ENCODE data around the gene MPG. TPM values are rescaled to one million over a fixed set of nuclear protein-coding genes. Genes with fewer than 3 reads are reported as not detected.

MPG gene
- total RNA-seq, 1 experiment from 2014 or later = 62.8 TPM

DNA sequence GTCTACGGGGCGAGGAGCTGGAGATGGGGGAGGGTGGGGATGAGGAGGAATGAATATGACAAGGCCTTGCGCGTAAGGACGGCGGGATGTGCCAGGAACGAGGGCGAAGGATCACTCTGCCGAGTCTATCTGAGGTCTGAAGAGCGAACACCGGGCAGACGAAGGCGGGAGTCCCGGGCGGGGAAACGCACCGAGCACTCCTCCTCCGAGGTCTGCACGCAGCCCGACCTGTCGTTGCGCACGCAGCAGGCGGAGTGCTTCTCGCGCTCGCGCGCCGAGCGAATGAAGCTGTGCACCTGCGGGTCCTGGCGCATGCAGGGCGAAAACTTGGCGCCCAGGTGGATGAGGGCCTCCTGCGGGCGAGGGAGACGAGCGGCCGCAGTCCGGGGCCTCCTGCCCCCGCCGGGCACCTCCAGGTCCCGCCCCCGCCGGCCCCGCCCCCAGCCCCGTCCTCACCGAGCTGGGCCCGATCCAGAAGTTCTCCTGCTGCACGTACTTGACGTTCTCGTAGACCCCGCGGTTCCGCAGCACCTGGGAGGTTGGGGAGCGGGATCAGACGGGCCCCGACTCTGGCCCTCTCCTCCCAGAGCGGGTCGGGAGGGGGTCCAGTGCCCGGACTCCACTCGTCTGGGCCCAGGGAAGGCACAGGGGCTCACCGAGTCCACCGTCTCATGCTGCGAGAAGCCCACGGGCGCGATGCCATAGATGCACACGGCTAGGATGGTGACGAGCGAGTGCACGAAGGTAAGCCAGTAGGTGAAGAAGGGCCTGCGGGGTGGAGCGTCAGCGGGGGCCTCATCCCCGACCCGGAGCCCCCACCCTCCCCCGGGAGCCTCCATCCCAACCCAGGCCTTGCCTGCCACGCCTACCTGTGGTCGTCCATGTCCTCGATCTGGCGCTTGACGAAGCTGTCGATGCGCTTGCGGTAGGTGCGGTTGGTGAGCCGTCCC, 16.8 kb upstream of the MPG start:
- CTCF ChIA-PET = interaction anchor here (0.7 to 1.8 kb wide), 2 partner anchors 46 to 296 kb away, joined by 4 to 5 read pairs; no protein-coding TSS in a partner anchor
- no peaks in the 10 kb centered on the region for H3K27me3 Mint-ChIP-seq (ENCODE audit: insufficient read depth, unreplicated experiment)
- POLR2A ChIA-PET = no interaction called here
- no peak overlapping the region for H3K4me3 Mint-ChIP-seq (ENCODE audit: unreplicated experiment)
- DNase-seq (ENCODE audit: unreplicated experiment) = no peak
- H3K36me3 Mint-ChIP-seq (ENCODE audit: insufficient read depth, unreplicated experiment) = peaks cover 31% of the 10 kb centered on the region
- H3K4me1 Mint-ChIP-seq (ENCODE audit: insufficient read depth, unreplicated experiment) = no peaks in the 10 kb centered on the region
- intact Hi-C loops (cut with micrococcal nuclease) = no loop called here
- no peak overlapping the region for H3K27ac Mint-ChIP-seq (ENCODE audit: low read depth, unreplicated experiment)
- H3K9me3 Mint-ChIP-seq (ENCODE audit: unreplicated experiment) = no peaks in the 10 kb centered on the region
- TF ChIP-seq, protein P1, sequence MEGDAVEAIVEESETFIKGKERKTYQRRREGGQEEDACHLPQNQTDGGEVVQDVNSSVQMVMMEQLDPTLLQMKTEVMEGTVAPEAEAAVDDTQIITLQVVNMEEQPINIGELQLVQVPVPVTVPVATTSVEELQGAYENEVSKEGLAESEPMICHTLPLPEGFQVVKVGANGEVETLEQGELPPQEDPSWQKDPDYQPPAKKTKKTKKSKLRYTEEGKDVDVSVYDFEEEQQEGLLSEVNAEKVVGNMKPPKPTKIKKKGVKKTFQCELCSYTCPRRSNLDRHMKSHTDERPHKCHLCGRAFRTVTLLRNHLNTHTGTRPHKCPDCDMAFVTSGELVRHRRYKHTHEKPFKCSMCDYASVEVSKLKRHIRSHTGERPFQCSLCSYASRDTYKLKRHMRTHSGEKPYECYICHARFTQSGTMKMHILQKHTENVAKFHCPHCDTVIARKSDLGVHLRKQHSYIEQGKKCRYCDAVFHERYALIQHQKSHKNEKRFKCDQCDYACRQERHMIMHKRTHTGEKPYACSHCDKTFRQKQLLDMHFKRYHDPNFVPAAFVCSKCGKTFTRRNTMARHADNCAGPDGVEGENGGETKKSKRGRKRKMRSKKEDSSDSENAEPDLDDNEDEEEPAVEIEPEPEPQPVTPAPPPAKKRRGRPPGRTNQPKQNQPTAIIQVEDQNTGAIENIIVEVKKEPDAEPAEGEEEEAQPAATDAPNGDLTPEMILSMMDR (IDR thresholded peaks at IDR 0.05; ENCODE audit: unreplicated experiment) = no peak
- no TSS peak for BruUV-seq (replicated peaks)

DNA sequence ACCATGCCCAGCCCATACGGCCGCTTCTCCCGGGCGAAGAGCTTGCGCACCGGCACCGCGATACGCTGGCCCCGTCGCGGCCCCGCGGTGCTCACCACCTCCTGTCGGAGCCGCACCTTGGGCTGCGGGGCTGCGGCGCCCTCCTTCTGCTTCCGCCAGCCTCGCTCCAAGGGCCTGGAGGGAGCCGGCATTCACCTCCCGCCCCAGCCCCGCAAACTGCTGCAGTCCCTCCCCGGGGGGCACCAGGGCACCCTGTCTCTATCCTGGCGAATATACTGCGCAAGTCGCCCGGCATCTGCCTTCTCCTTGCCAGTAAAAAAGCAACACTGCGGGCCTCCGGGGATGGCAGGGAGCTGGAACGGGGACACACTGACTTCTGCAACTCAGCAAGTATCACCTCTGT, 16.1 kb upstream of the MPG start:
- DNase-seq (ENCODE audit: unreplicated experiment) = no peak
- no peak overlapping the region for H3K27ac Mint-ChIP-seq (ENCODE audit: low read depth, unreplicated experiment)
- intact Hi-C loops (cut with micrococcal nuclease) = no loop called here
- no peaks in the 10 kb centered on the region for H3K9me3 Mint-ChIP-seq (ENCODE audit: unreplicated experiment)
- CTCF ChIA-PET = interaction anchor here (0.7 to 1.4 kb wide), 2 partner anchors 19 to 35 kb away, joined by 4 to 10 read pairs; no protein-coding TSS in a partner anchor
- peaks cover 28% of the 10 kb centered on the region for H3K36me3 Mint-ChIP-seq (ENCODE audit: insufficient read depth, unreplicated experiment)
- TF ChIP-seq, protein P1 (IDR thresholded peaks at IDR 0.05; ENCODE audit: unreplicated experiment) = no peak
- no TSS peak for BruUV-seq (replicated peaks)
- POLR2A ChIA-PET = no interaction called here
- no peaks in the 10 kb centered on the region for H3K27me3 Mint-ChIP-seq (ENCODE audit: insufficient read depth, unreplicated experiment)
- no peaks in the 10 kb centered on the region for H3K4me1 Mint-ChIP-seq (ENCODE audit: insufficient read depth, unreplicated experiment)
- no peak overlapping the region for H3K4me3 Mint-ChIP-seq (ENCODE audit: unreplicated experiment)

DNA sequence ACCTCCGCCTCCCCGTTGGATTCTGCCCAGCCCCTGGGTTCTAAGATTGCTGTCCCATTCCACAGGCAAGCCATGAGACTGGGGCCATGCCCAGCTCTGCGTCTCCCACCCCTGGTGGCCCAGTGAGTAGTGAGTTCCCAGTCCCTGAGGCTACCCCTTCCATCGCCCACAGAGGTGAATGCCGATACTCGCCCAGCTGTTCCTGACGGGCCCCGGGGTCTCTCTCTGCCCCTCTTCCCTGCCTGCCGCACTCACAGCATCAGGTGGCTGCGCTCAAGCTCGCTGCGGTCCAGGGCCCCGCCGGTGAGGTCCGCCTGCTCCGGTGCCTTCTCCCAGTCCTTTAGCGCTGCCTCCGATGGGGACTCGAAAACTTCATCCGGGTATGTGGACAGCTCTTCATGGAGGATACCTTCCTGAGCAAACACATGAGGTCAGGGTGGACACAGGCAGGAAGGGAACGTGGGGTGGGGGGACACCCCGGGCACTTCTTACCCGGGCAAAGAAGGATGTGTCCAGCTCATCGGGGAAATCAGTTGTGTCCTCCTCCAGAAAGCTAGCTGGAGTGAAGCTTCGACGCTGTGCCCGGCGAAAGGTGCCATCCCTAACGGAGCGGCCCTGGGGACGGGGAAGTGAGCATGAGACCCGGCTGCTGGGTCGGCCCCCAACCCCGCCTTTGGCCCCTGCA, 15.6 kb upstream of the MPG start:
- Mint-ChIP-seq H3K4me1 (ENCODE audit: insufficient read depth, unreplicated experiment) (no peaks in the 10 kb centered on the region), H3K4me3 (ENCODE audit: unreplicated experiment) (no peak overlapping the region), H3K27ac (ENCODE audit: low read depth, unreplicated experiment) (no peak overlapping the region), H3K9me3 (ENCODE audit: unreplicated experiment) (no peaks in the 10 kb centered on the region), H3K27me3 (ENCODE audit: insufficient read depth, unreplicated experiment) (no peaks in the 10 kb centered on the region), H3K36me3 (ENCODE audit: insufficient read depth, unreplicated experiment) (peaks cover 28% of the 10 kb centered on the region)
- TF ChIP-seq, protein P1 (IDR thresholded peaks at IDR 0.05; ENCODE audit: unreplicated experiment) = no peak
- ChIA-PET CTCF (interaction anchor here (0.6 to 1.4 kb wide), 4 partner anchors 9 to 153 kb away, joined by 3 to 10 read pairs (median 4); no protein-coding TSS in a partner anchor), POLR2A (interaction anchor here (1.6 kb wide), 1 partner anchor 9 kb away, joined by 4 read pairs; the partner anchor contains the start of genes POLR3K and SNRNP25)
- DNase-seq (ENCODE audit: unreplicated experiment) = no peak
- intact Hi-C loops (cut with micrococcal nuclease) = no loop called here
- BruUV-seq (replicated peaks) = no TSS peak

DNA sequence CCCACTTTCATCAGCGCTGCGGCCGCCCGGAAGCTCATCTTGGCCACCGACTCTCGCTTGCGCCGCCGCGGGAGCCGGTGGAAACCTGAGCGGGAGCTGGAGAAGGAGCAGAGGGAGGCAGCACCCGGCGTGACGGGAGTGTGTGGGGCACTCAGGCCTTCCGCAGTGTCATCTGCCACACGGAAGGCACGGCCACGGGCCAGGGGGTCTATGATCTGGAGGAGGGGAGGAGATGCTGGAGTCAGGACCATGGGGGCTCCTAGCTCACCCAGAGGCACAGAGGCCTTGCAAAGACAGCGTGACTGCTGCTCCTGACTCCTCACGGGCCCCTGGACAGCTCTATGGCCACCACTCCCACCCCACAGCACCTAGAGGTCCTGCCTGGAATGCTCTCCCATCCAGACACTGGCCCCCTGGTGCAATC, 15.0 kb upstream of the MPG start:
- Mint-ChIP-seq H3K27ac (ENCODE audit: low read depth, unreplicated experiment) (no peak overlapping the region), H3K27me3 (ENCODE audit: insufficient read depth, unreplicated experiment) (no peaks in the 10 kb centered on the region), H3K4me3 (ENCODE audit: unreplicated experiment) (no peak overlapping the region), H3K36me3 (ENCODE audit: insufficient read depth, unreplicated experiment) (peaks cover 28% of the 10 kb centered on the region), H3K4me1 (ENCODE audit: insufficient read depth, unreplicated experiment) (no peaks in the 10 kb centered on the region), H3K9me3 (ENCODE audit: unreplicated experiment) (no peaks in the 10 kb centered on the region)
- BruUV-seq (replicated peaks) = no TSS peak
- POLR2A ChIA-PET = interaction anchor here (1.6 kb wide), 1 partner anchor 9 kb away, joined by 4 read pairs; the partner anchor contains the start of genes POLR3K and SNRNP25
- DNase-seq (ENCODE audit: unreplicated experiment) = no peak
- TF ChIP-seq, protein P1 (IDR thresholded peaks at IDR 0.05; ENCODE audit: unreplicated experiment) = no peak
- CTCF ChIA-PET = interaction anchor here (0.6 to 1.4 kb wide), 3 partner anchors 8 to 153 kb away, joined by 3 to 10 read pairs (median 3); no protein-coding TSS in a partner anchor
- intact Hi-C loops (cut with micrococcal nuclease) = no loop called here

Data from MCF 10A (cell line).